Measurements from ENCODE around the gene COL15A1. TPM values are rescaled to one million over a fixed set of nuclear protein-coding genes. Genes with fewer than 3 reads are reported as not detected.

Gene COL15A1
- total and polyA plus RNA-seq, 2 of the 8 experiments (the other 6 are each of a cell fraction or from before 2014, with no cell fraction given) = 0.12 to 0.15 TPM

DNA sequence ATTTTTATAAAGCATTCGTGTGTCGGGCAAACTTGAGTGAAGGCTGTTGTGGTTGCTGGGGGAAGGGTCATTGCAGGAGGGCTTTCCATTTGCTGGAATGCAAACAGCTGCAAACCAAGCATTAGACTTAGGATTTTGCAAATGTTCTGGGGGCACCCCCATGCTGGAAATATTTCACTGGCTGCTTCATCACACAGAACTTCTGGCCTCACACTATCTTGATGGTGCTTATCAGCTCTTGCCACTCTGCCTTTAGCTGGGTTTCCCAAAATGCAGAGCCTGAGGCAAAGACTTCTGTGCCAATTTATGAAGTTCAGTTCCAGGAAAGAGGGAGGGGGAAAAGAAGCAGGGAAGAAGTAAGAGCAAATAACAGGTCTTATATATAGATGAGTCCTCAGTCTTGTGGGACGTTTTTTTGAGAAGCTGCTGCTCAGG is 8.6 kb upstream of the COL15A1 start:
- no peak for DNase-seq (ENCODE audit: low read depth in 1 of 2, low spot score in 2 of 2)
- Histone ChIP-seq H3K9me3 (ENCODE audit: insufficient read depth in 2 of 2, low read depth in 1 of 2, low read length in 1 of 2) (no peaks in the 10 kb centered on the region), H2BK12ac (ENCODE audit: low read depth, low read length) (no peak overlapping the region), H3K4me1 (replicated peaks in 1 of 4; ENCODE audit: control insufficient read depth in 3 of 4, insufficient read depth in 4 of 4, low read length in 3 of 4) (no peaks in the 10 kb centered on the region), H3K4me3 (ENCODE audit: extremely low read depth in 1 of 4, insufficient read depth in 2 of 4, low read depth in 3 of 4, low read length in 4 of 4) (no peak overlapping the region), H2AK5ac (ENCODE audit: low read depth, low read length) (no peak overlapping the region), H2BK15ac (ENCODE audit: low read length) (no peak overlapping the region), H3K36me3 (ENCODE audit: control insufficient read depth in 2 of 4, insufficient read depth in 4 of 4, low read length in 3 of 4) (no peaks in the 10 kb centered on the region), H2BK5ac (ENCODE audit: low read depth, low read length) (no peak overlapping the region), H2AFZ (ENCODE audit: low read length) (no peak overlapping the region), H4K5ac (ENCODE audit: insufficient read length, low read depth, low read length) (no peak overlapping the region), H3K56ac (replicated peaks; ENCODE audit: insufficient read length, low read depth, low read length) (no peak overlapping the region), H3K4ac (replicated peaks; ENCODE audit: insufficient read length, low read depth, low read length) (no peak overlapping the region), H3K23ac (ENCODE audit: insufficient read length) (no peak overlapping the region), H4K91ac (replicated peaks; ENCODE audit: insufficient read length, low read length) (no peak overlapping the region), H3K27ac (ENCODE audit: low read depth, low read length) (no peak overlapping the region), H3K27me3 (replicated peaks in 1 of 4; ENCODE audit: control insufficient read depth in 3 of 4, extremely low read depth in 1 of 4, insufficient read depth in 3 of 4, low read length in 3 of 4) (peaks cover 0 to 2% (median under 1%) of the 10 kb centered on the region in 4 experiments; a peak in 1 of 7 replicates), H3K79me1 (ENCODE audit: low read depth, low read length) (no peaks in the 10 kb centered on the region), H2BK20ac (ENCODE audit: low read length) (no peak overlapping the region), H3K79me2 (ENCODE audit: control insufficient read depth in 1 of 2, insufficient read depth in 2 of 2, low read length in 2 of 2) (no peaks in the 10 kb centered on the region), H2BK120ac (replicated peaks; ENCODE audit: low read depth, low read length) (no peak overlapping the region), H3K4me2 (ENCODE audit: insufficient read depth in 1 of 2, low read depth in 2 of 2, low read length in 2 of 2) (no peak overlapping the region), H3K18ac (ENCODE audit: extremely low read depth, low read length) (no peak overlapping the region), H4K8ac (ENCODE audit: extremely low read depth, insufficient read depth, low read length) (no peak overlapping the region), H3K9ac (replicated peaks in 1 of 4; ENCODE audit: extremely low read depth in 1 of 4, low read depth in 3 of 4, low read length in 3 of 4) (no peak overlapping the region), H3K14ac (ENCODE audit: insufficient read length) (no peak overlapping the region), H4K20me1 (replicated peaks in 1 of 2; ENCODE audit: control insufficient read depth in 1 of 2, insufficient read depth in 2 of 2, low read length in 2 of 2) (no peaks in the 10 kb centered on the region), H3K23me2 (ENCODE audit: low read depth, low read length) (no peaks in the 10 kb centered on the region)
- POLR2A ChIA-PET (ENCODE audit: partially characterized antibody) = interaction anchor here (1.2 kb wide), 1 partner anchor 11 kb away, joined by 4 read pairs; no protein-coding TSS in a partner anchor
- WGBS, 2 experiments (ENCODE audit: extremely low coverage in 1 of 2, insufficient coverage in 1 of 2, insufficient read length in 1 of 2, insufficient replicate concordance in 2 of 2, low coverage in 1 of 2, low lambda C conversion rate in 2 of 2, missing lambda C conversion rate in 1 of 2) = 86% methylated on average over 3 of the region's 3 CpGs; no CpG with 5 or more reads in 1 of the 2 experiments
- no peak for FAIRE-seq
- CTCF ChIA-PET (ENCODE audit: partially characterized antibody) = interaction anchor here (0.5 to 2.2 kb wide), 5 partner anchors 8 to 257 kb away, joined by 3 to 9 read pairs (median 4); partner anchors contain the start of gene COL15A1
- TF ChIP-seq HDAC6 (IDR thresholded peaks at IDR 0.05; ENCODE audit: low read depth, low read length) (no peak), MAFK (IDR thresholded peaks at IDR 0.05; ENCODE audit: low read depth, low read length) (no peak), SIN3A (conservative IDR thresholded peaks at IDR 0.05 in 1 of 2, IDR thresholded peaks at IDR 0.05 in 1 of 2; ENCODE audit: low read depth in 1 of 2, low read length in 2 of 2) (no peak)

All from H1 (cell line).